ENCODE data around the gene MPHOSPH10.

The MPHOSPH10 gene

GRCh38 chr2:71157124-71157793 is 26.8 kb downstream of the MPHOSPH10 start:
- H3K9ac ChIP-seq (ENCODE audit: low read depth, low read length): no peak overlapping the region
- H3K9me3 ChIP-seq (ENCODE audit: insufficient read depth, low read length, severe bottlenecking): no peaks in the 10 kb centered on the region
- H2AFZ ChIP-seq (ENCODE audit: low read depth, low read length): no peak overlapping the region
- peaks cover 4% of the 10 kb centered on the region for H3K27me3 ChIP-seq (ENCODE audit: insufficient read depth, low read length, poor library complexity)
- H4K20me1 ChIP-seq (ENCODE audit: insufficient read depth, low read length): no peaks in the 10 kb centered on the region
- ATAC-seq (ENCODE audit: insufficient read depth, low read depth) (peak; percentile 88), DNase-seq (peak; percentile 58)
- H3K4me2 ChIP-seq (ENCODE audit: insufficient read depth, low read length): no peak overlapping the region
- no peaks in the 10 kb centered on the region for H3K4me1 ChIP-seq (ENCODE audit: insufficient read depth, low read length)
- H3K27ac ChIP-seq (ENCODE audit: low read length): no peak overlapping the region
- H3K36me3 ChIP-seq (ENCODE audit: insufficient read depth, low read length): no peaks in the 10 kb centered on the region
- H3K4me3 ChIP-seq (ENCODE audit: low read depth in 1 of 2, low read length in 2 of 2): no peak overlapping the region
- no peaks in the 10 kb centered on the region for H3K79me2 ChIP-seq (ENCODE audit: insufficient read depth, low read length)
- TF ChIP-seq EZH2 (IDR thresholded peaks at IDR 0.05; ENCODE audit: borderline replicate concordance, low read depth, low read length, severe bottlenecking): no peak
- peak; percentile 70 for TF ChIP-seq CTCF (IDR thresholded peaks at IDR 0.05; ENCODE audit: borderline replicate concordance, extremely low read depth, low read length, poor library complexity, severe bottlenecking)

DNA sequence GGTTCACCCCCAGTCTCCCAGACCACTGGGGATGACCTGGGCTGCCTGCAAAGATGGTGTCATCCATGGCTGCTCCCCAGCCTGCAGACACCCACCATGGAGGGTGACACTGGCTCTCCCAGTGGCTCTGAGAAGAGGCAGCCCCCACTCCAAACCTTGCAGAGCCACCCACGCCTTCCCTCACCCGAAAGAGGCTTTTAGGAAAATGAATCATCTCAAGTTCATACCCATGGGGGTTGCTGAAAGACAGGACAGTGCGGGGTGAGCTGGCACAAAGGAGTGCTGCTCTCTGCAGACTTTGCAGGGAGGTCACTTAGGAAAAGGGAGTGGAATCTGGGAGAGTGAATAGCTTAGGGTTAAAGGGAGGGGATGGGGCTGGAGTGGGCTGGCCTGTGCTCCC is 36.4 kb downstream of the MPHOSPH10 start:
- TF ChIP-seq CTCF (IDR thresholded peaks at IDR 0.05; ENCODE audit: borderline replicate concordance, extremely low read depth, low read length, poor library complexity, severe bottlenecking): no peak
- no peak for TF ChIP-seq EZH2 (IDR thresholded peaks at IDR 0.05; ENCODE audit: borderline replicate concordance, low read depth, low read length, severe bottlenecking)
- ATAC-seq (ENCODE audit: insufficient read depth, low read depth): no peak
- Histone ChIP-seq H4K20me1 (ENCODE audit: insufficient read depth, low read length) (no peaks in the 10 kb centered on the region), H3K4me1 (ENCODE audit: insufficient read depth, low read length) (no peaks in the 10 kb centered on the region), H3K27me3 (ENCODE audit: insufficient read depth, low read length, poor library complexity) (no peaks in the 10 kb centered on the region), H3K4me3 (ENCODE audit: low read depth in 1 of 2, low read length in 2 of 2) (no peak overlapping the region), H3K9me3 (ENCODE audit: insufficient read depth, low read length, severe bottlenecking) (no peaks in the 10 kb centered on the region), H3K36me3 (ENCODE audit: insufficient read depth, low read length) (no peaks in the 10 kb centered on the region), H3K9ac (ENCODE audit: low read depth, low read length) (no peak overlapping the region), H3K79me2 (ENCODE audit: insufficient read depth, low read length) (no peaks in the 10 kb centered on the region), H2AFZ (ENCODE audit: low read depth, low read length) (no peak overlapping the region), H3K27ac (ENCODE audit: low read length) (no peak overlapping the region), H3K4me2 (ENCODE audit: insufficient read depth, low read length) (no peak overlapping the region)
- no peak for DNase-seq

GRCh38 chr2:71173096-71173495 is 42.7 kb downstream of the MPHOSPH10 start:
- DNase-seq: no peak
- no peaks in the 10 kb centered on the region for H3K36me3 ChIP-seq (ENCODE audit: insufficient read depth, low read length)
- ATAC-seq (ENCODE audit: insufficient read depth, low read depth): no peak

More at GRCh38 chr2:71173096-71173495, 42.7 kb downstream of the MPHOSPH10 start:
- Histone ChIP-seq H3K27me3 (ENCODE audit: insufficient read depth, low read length, poor library complexity) (no peaks in the 10 kb centered on the region), H3K4me1 (ENCODE audit: insufficient read depth, low read length) (no peaks in the 10 kb centered on the region), H3K4me3 (ENCODE audit: low read depth in 1 of 2, low read length in 2 of 2) (no peak overlapping the region), H3K27ac (ENCODE audit: low read length) (no peak overlapping the region), H3K9me3 (ENCODE audit: insufficient read depth, low read length, severe bottlenecking) (no peaks in the 10 kb centered on the region), H2AFZ (ENCODE audit: low read depth, low read length) (no peak overlapping the region), H3K9ac (ENCODE audit: low read depth, low read length) (no peak overlapping the region), H3K79me2 (ENCODE audit: insufficient read depth, low read length) (no peaks in the 10 kb centered on the region), H4K20me1 (ENCODE audit: insufficient read depth, low read length) (no peaks in the 10 kb centered on the region), H3K4me2 (ENCODE audit: insufficient read depth, low read length) (no peak overlapping the region)
- no peak for TF ChIP-seq EZH2 (IDR thresholded peaks at IDR 0.05; ENCODE audit: borderline replicate concordance, low read depth, low read length, severe bottlenecking)
- no peak for TF ChIP-seq CTCF (IDR thresholded peaks at IDR 0.05; ENCODE audit: borderline replicate concordance, extremely low read depth, low read length, poor library complexity, severe bottlenecking)

Data from DND-41 (cell line).